HL-60/S4 (cell line): ENCODE data around the gene NDUFB8.
"Not testable (repeated sequence)": the region's sequence is repeated elsewhere in the genome, so short reads cannot be mapped to it uniquely, and the experiment has no call there.

Experiments
- in situ Hi-C: fragments of 300-500 bp; cut with MboI; formaldehyde crosslinking; loops from 2 replicates; pipeline ENCODE4 v1.14.3; 2022; ENCODE audit warnings: low sequenced_read_pairs

The NDUFB8 gene

DNA sequence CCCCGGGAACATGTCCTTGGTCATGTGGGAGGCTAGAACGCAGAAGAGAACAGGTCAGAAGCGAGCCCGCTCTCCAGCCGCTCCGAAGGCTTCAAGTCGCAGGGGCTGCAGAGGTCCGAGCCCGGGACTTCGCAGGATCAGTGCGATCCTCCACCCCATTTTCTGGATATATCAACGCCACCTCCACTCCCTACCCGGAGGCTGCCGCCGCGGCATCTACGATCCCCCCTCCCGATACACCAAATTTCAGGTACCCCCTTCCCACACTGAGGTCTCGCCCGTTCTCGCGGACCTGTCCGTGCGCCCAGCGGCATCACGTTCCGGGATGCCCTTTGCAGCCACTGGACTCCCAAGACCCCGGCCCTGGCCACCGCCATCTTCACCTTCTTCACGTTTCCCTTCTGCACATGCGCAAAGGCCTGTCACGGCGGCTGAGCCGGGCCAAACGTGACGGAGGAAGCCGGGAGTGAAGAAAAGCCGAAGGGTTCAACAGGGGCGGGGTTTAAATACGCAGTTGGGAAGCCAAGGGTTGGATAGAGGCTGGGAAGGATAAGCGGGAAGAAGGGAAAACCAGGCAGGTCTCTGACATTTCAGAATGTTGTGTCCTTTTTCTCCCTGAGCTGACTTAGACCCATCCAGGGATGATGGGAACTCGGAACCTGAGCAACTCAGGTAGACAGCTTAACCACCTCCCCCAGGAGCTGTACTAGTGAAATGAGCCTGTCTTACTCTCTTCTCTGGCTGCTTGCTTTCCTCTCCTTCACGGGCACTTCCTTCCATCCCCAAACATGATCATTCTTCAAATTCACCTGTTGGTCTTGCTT lies at the start of gene NDUFB8:
NDUFB8 (minus strand) TSS at position 397 of the 824 bp plus-strand sequence; CDS start at position 377, 20 bp downstream.
- in situ Hi-C loops, result no loop called here

GRCh38 chr10:100576282-100576635 lies 46.6 kb upstream of the NDUFB8 start:
- in situ Hi-C loops, result no loop called here

DNA sequence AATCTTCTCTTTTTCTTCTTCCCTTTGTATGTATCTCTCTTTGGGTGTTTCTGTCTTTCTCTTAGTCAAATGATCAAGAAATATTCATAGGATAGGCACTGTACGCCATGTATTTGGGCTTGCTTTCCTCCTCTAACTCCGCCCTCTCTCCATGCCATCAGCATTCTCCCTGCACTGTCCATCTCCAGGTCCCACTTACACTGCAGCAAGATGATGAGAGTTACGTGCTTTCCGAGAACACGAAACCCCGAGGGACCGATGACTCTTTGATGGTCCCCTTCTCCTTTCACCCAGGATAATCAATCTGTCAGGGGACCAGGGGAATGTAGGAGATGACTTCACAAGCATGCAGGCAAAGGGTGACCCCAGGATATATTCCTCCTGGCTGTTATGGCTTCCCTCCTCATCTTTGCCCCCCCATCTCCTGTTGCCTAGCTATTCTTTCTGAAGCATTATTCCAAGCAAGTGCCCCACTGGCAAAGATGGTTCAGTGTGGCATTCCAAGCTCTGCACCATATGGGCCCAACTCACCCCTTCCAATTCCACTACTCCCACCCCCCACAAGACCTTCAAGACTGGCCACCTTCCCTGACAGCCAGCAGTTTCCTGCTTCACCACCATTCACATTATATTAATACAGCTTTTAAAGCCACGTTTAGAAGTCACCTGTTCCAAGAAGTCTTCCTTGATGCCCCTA lies 46.1 kb upstream of the NDUFB8 start:
- in situ Hi-C loops, result no loop called here

DNA sequence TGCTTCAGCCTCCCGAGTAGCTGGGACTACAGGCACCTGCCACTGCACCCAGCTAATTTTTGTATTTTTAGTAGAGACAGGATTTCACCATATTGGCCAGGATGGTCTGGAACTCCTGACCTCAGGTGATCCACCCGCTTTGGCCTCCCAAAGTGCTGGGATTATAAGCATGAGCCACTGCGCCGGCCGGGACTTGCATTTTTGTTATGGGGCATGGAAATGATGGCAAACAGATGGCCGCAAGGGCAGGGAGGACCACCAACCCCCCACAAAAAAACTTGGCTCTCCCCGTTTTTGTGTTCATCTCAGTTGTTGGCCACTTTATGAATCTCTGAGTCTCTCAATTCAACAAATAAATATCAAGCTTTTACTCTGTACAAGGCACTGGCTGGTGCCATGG lies 45.5 kb upstream of the NDUFB8 start:
- in situ Hi-C loops, result not testable (repeated sequence)

GRCh38 chr10:100571084-100571856 lies 41.6 kb upstream of the NDUFB8 start:
- in situ Hi-C loops, result no loop called here

- in situ Hi-C loops, result no loop called here
Observed at GRCh38 chr10:100570506-100570905, 40.8 kb upstream of the NDUFB8 start.

DNA sequence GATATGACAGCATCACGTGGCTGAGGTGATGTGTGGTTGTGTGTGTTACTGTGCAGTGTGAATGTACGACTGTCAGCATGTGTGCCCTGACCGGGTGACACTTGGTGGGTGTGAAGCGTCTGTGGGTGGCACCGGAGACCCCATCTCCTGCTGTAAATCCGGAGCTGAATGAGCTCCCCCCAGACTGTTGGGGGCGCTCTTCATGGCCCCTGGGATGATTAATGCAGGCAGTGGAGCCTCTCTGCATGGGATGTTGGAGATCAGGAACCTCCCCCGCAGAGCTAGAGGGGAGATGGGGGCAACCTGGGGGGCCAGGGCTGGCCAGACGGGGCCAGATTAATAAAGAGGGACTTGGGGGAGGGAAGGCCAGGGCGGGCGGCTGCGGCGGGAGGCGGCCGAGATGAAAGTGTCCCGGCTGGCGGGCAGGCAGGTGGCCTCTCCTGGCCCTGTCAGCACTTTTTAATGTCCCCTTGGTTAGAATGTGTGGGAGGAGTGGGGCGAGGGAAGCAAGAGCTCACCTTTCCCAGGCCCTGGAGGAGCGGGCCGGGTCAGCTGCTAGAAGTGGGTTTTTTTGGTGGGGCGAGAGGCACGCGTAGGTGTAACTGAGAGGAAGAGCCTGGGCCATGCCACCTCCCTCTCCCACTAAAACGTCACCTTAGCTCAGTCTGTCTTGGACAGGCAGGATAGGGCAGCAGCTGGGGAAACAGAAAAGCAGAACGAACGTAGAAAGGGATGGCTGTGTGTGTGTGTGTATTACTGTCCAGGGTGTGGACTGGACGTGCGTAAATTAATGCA lies 40.2 kb upstream of the NDUFB8 start:
- in situ Hi-C loops, result no loop called here

DNA sequence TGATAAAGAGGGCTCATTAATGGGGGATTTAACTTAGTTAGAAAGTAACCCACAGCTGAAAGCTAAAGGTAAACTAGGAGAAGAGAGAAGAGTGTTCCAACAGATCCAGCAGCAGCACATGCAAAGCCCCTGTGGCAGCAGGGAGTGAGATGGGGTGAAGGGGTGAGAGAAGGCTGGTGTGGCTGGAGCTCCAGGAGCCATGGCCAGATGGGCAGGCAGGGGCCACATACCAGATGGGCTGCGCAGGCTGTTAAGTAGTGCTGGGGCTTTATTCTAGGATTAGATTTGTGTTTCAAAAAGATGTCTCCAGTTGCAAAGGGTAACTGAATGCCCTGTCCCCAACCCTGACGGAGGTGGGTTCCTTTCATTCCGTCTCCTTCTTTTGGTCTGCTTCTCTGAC lies 39.2 kb upstream of the NDUFB8 start:
- in situ Hi-C loops, result no loop called here

DNA sequence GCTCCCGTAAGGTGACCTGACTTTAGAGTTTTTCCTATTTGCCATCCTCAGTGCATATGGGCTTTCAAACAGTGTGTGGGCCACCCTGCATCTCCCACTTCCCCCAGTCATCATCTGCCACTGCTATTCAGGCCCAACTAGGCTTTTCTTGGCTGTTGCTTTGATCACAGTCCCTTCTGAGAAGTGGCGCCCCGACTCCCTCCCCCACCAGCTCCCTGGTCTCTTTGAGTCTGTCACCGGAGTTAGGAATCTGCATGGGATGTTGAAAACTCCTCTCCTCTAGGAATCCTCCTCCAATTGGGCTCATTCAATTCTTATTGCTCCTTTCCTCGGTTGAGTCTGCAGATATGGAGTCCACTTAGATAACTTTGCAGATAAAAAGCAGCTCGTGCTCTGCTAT lies 38.2 kb upstream of the NDUFB8 start:
- in situ Hi-C loops, result no loop called here

- in situ Hi-C loops, result no loop called here
Observed at GRCh38 chr10:100567249-100567648, 37.6 kb upstream of the NDUFB8 start.

DNA sequence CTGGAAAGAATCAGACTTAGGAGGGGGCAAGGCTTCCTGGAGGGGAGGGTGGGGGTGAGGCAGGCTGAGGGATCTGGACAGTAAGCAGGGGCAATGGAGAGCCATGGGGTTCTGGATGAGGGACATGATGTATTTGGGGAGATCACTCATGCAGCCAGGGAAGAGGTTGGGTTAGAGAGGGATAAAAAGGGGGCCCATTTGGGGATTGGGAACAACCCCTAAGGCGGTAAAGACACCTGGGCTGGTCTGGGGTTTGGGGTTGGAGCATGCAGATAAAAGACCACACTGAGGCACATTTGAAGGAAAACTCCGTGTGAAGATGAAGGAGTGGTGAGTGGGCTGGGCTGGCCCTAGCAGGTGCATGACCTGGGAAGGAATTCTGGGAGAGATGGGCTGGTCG lies 36.9 kb upstream of the NDUFB8 start:
- in situ Hi-C loops, result no loop called here

- in situ Hi-C loops, result no loop called here
Observed at GRCh38 chr10:100565206-100565985, 35.7 kb upstream of the NDUFB8 start.

DNA sequence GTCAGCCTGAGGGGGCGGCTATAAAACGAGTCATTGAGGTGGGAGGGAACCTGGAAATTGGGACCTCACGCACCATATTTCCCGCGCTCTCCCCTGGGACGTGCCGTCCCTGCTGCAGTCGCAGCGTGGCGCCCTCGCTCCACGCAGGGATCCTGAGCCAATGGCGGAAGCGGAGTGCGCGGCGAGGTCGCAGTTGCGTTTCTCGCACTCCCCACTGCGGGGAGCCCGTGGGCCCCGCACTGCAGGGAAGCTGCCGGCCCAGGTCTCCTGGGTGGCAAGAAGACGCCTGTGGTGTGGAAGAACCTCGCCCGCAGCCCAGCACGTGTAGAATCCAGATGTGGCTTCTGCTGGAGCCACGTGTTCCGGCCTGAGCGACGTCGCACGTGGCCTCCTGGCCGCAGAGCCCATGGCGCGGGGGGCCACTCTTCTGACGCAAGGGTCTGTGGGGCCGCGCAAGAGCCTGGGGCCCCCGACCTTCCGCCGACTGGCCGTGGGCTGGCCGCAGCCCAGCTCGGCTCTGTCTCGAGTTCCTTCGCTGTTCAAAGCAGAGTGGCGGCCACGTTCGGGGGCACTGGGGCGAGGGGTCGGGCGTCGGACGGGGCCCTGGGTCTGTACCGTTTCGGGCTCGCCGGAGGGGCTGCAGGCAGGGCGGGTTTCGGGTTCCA lies 32.5 kb upstream of the NDUFB8 start:
- in situ Hi-C loops, result loop anchor here (5.0 kb wide), 2 partner anchors 180 to 320 kb away; no protein-coding TSS in a partner anchor

- in situ Hi-C loops, result loop anchor here (5.0 kb wide), 2 partner anchors 181 to 321 kb away; no protein-coding TSS in a partner anchor
Observed at GRCh38 chr10:100561005-100561404, 31.3 kb upstream of the NDUFB8 start.

DNA sequence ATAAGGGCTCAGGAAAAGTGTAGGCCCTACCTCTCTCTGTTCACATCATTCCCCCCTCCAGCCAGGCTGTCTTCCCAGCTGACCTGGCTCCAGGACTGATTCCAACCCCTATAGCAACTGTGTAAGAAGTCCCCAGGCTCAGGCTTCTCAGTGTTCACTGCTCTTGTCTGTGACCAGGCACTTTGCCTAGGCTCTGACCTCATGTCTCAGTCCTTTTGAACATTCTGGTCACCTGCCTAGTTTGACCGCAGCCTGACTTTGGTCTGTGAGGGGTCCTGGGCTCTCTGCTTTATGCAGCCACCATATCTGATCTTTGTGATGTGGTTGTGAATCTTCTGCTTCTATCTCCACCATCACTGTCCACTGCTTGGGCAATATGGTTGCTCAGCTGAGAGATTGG lies 30.6 kb upstream of the NDUFB8 start:
- in situ Hi-C loops, result loop anchor here (5.0 kb wide), 2 partner anchors 182 to 322 kb away; no protein-coding TSS in a partner anchor

DNA sequence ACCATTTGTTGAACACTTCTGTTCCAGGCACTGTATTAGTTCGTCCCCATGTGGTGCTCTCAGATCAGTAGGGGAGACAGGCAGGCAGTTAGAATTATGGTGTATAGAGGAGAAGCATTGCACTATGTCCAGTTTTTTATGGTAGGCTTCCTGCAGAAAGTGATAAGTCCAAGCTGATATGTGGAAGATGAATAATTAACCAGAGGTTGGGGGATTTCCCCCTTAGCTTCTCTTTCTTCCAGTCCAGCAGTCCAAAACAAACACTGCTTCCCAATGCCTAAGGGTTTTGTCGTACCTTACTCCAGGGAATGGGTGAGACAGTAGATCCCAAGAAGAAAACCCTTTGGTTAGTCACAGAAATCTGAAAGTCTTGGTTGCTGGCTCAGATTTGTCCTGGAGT lies 25.2 kb upstream of the NDUFB8 start:
- in situ Hi-C loops, result no loop called here

- in situ Hi-C loops, result no loop called here
Observed at GRCh38 chr10:100553929-100554328, 24.3 kb upstream of the NDUFB8 start.

GRCh38 chr10:100551738-100552137 lies 22.1 kb upstream of the NDUFB8 start:
- in situ Hi-C loops, result no loop called here

- in situ Hi-C loops, result no loop called here
Observed at GRCh38 chr10:100551196-100551595, 21.5 kb upstream of the NDUFB8 start.
